Gastroesophageal sphincter (tissue), 3 donors: Measurements from ENCODE around the gene L1CAM.

ENCODE experiments used
- POLR2A ChIP-seq, 2 donors: fragments of 450-650 bp; IDR thresholded peaks; one replicate each; pipeline ENCODE4 v1.6.1; 2017; ENCODE audit warnings: antibody characterized with exemption in 2 of 2, mild to moderate bottlenecking in 2 of 2, moderate library complexity in 1 of 2
- POLR2AphosphoS5 ChIP-seq: sonication (generic); formaldehyde crosslinking; IDR thresholded peaks from one replicate; pipeline ENCODE4 v1.6.1; 2017; ENCODE audit warnings: antibody characterized with exemption
- TF ChIP-seq, protein P1 (sequence below), 4 experiments: fragments of 200-600 bp in 2 of 4; fragments of 450-650 bp in 2 of 4; sonication (generic) in 1 of 4; IDR thresholded peaks; one replicate each; pipeline ENCODE4 v1.5.1; 2017 to 2019; ENCODE audit warnings: antibody characterized with exemption in 4 of 4, mild to moderate bottlenecking in 2 of 4, moderate library complexity in 2 of 4

DNA sequence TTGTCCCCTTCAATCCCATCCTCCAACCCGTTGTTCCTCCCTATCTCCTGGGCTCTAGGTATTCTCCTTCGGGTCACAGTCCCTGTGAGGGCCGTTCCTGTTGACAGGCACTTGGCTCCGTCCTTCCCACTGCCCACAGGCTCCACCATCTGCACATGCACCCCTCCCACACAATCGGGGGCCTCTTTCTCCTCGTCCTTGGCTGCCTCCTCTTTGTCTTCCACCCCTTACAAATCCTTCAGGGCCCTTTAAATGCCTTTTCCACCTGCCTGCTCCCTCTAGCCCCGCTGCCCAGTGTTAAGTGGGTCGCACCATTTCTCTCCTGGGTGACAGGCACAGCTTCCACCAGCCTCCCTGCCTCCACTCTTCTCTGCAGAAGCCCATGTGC, 15.8 kb upstream of the L1CAM start:
- TF ChIP-seq, protein P1, sequence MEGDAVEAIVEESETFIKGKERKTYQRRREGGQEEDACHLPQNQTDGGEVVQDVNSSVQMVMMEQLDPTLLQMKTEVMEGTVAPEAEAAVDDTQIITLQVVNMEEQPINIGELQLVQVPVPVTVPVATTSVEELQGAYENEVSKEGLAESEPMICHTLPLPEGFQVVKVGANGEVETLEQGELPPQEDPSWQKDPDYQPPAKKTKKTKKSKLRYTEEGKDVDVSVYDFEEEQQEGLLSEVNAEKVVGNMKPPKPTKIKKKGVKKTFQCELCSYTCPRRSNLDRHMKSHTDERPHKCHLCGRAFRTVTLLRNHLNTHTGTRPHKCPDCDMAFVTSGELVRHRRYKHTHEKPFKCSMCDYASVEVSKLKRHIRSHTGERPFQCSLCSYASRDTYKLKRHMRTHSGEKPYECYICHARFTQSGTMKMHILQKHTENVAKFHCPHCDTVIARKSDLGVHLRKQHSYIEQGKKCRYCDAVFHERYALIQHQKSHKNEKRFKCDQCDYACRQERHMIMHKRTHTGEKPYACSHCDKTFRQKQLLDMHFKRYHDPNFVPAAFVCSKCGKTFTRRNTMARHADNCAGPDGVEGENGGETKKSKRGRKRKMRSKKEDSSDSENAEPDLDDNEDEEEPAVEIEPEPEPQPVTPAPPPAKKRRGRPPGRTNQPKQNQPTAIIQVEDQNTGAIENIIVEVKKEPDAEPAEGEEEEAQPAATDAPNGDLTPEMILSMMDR (IDR thresholded peaks at IDR 0.05): no peak
- no peak for TF ChIP-seq POLR2AphosphoS5
- TF ChIP-seq POLR2A (IDR thresholded peaks at IDR 0.05): no peak
